GM12892 (cell line): ENCODE results near the gene POU2AF2.

Source experiments
- POLR2A ChIP-seq: IDR thresholded peaks from 2 replicates; pipeline ENCODE4 v1.6.1; 2011; ENCODE audit warnings: low read depth, low read length, control low read depth
- POLR2AphosphoS5 ChIP-seq: IDR thresholded peaks from 2 replicates; pipeline ENCODE4 v1.6.1; 2011; ENCODE audit warnings: low read depth, low read length, control low read depth

GRCh38 chr11:111225881-111226280, 19.6 kb upstream of the POU2AF2 start:
- no peak for TF ChIP-seq POLR2A
- no peak for TF ChIP-seq POLR2AphosphoS5
